H9 (cell line): Measurements from ENCODE around the gene LHPP. TPM values are rescaled to one million over a fixed set of nuclear protein-coding genes. Genes with fewer than 3 reads are reported as not detected.
A peak's percentile ranks its signal among the peaks of the same experiment; 100 is the strongest.

Experiments used
- DNase-seq: peaks from one replicate; pipeline ENCODE4 v3.0.0-alpha.2; 2017
- H2AFZ ChIP-seq: one replicate; pipeline ENCODE4 v1.6.1; 2013; ENCODE audit warnings: mild to moderate bottlenecking, low read length, control low read depth, moderate library complexity
- H2AK5ac ChIP-seq: 2 replicates; pipeline ENCODE4 v1.6.1; 2013; ENCODE audit warnings: low read length, control low read depth, mixed read lengths; ENCODE audit not compliant: insufficient read length
- H2BK120ac ChIP-seq: one replicate; pipeline ENCODE4 v1.6.1; 2013; ENCODE audit warnings: low read depth, mild to moderate bottlenecking, low read length, control low read depth, inconsistent platforms; ENCODE audit not compliant: poor library complexity, severe bottlenecking
- H2BK12ac ChIP-seq: 2 replicates; pipeline ENCODE4 v1.6.1; 2013; ENCODE audit warnings: low read length, control low read depth, mixed read lengths, low read depth; ENCODE audit not compliant: insufficient read length
- H2BK15ac ChIP-seq: 2 replicates; pipeline ENCODE4 v1.6.1; 2013; ENCODE audit warnings: low read depth, low read length, control low read depth
- H2BK20ac ChIP-seq: one replicate; pipeline ENCODE4 v1.6.1; 2013; ENCODE audit warnings: low read depth, mild to moderate bottlenecking, low read length, control low read depth, inconsistent platforms; ENCODE audit not compliant: poor library complexity, severe bottlenecking
- H2BK5ac ChIP-seq: 2 replicates; pipeline ENCODE4 v1.6.1; 2013; ENCODE audit warnings: low read length, control low read depth, mixed read lengths; ENCODE audit not compliant: insufficient read length
- H3K14ac ChIP-seq: 2 replicates; pipeline ENCODE4 v1.6.1; 2013; ENCODE audit warnings: low read length, control low read depth; ENCODE audit not compliant: insufficient read depth
- H3K18ac ChIP-seq: 2 replicates; pipeline ENCODE4 v1.6.1; 2013; ENCODE audit warnings: low read depth, mild to moderate bottlenecking, mixed read lengths, low read length, control low read depth; ENCODE audit not compliant: insufficient read length
- H3K23ac ChIP-seq: 2 replicates; pipeline ENCODE4 v1.6.1; 2013; ENCODE audit warnings: low read length, control low read depth, mixed read lengths, low read depth; ENCODE audit not compliant: insufficient read length
- H3K23me2 ChIP-seq: 2 replicates; pipeline ENCODE4 v1.6.1; 2013; ENCODE audit warnings: low read depth, mild to moderate bottlenecking, mixed read lengths, low read length, control low read depth; ENCODE audit not compliant: insufficient read length, poor library complexity, severe bottlenecking
- H3K27ac ChIP-seq: 2 replicates; pipeline ENCODE4 v1.5.1; 2013; ENCODE audit warnings: low read length, control low read depth, mixed read lengths, low read depth; ENCODE audit not compliant: insufficient read length
- H3K27me3 ChIP-seq: 2 replicates; pipeline ENCODE4 v1.6.1; 2013; ENCODE audit warnings: low read length, control low read depth, inconsistent platforms; ENCODE audit not compliant: insufficient read depth
- H3K4ac ChIP-seq: 2 replicates; pipeline ENCODE4 v1.6.1; 2013; ENCODE audit warnings: low read depth, mild to moderate bottlenecking, control low read depth, inconsistent platforms, low read length, moderate library complexity
- H3K4me1 ChIP-seq: 2 replicates; pipeline ENCODE4 v1.6.1; 2013; ENCODE audit warnings: low read length, control low read depth, inconsistent platforms; ENCODE audit not compliant: insufficient read depth
- H3K4me2 ChIP-seq: 2 replicates; pipeline ENCODE4 v1.6.1; 2013; ENCODE audit warnings: low read length, control low read depth, mixed read lengths; ENCODE audit not compliant: insufficient read length, insufficient read depth
- H3K56ac ChIP-seq: 2 replicates; pipeline ENCODE4 v1.6.1; 2013; ENCODE audit warnings: low read depth, mild to moderate bottlenecking, mixed read lengths, low read length, control low read depth; ENCODE audit not compliant: insufficient read length
- H3K79me1 ChIP-seq: 2 replicates; pipeline ENCODE4 v1.6.1; 2013; ENCODE audit warnings: low read depth, mild to moderate bottlenecking, moderate library complexity, low read length, control low read depth, inconsistent platforms; ENCODE audit not compliant: insufficient read depth, poor library complexity, severe bottlenecking
- H3K79me2 ChIP-seq: 2 replicates; pipeline ENCODE4 v1.6.1; 2013; ENCODE audit warnings: low read length, control low read depth, inconsistent platforms; ENCODE audit not compliant: insufficient read depth
- H3K9ac ChIP-seq: 2 replicates; pipeline ENCODE4 v1.6.1; 2013; ENCODE audit warnings: low read length, control low read depth, mixed read lengths; ENCODE audit not compliant: insufficient read length; ENCODE audit errors: extremely low read depth
- H3K9me3 ChIP-seq: one replicate; pipeline ENCODE4 v1.6.1; 2013; ENCODE audit warnings: low read depth, low read length, inconsistent platforms; ENCODE audit not compliant: control insufficient read depth
- H3T11ph ChIP-seq: one replicate; pipeline ENCODE4 v1.6.1; 2013; ENCODE audit warnings: mild to moderate bottlenecking, low read length, control low read depth, inconsistent platforms
- H4K20me1 ChIP-seq: one replicate; pipeline ENCODE4 v1.6.1; 2013; ENCODE audit not compliant: control insufficient read depth, insufficient read length, insufficient read depth
- H4K5ac ChIP-seq: 2 replicates; pipeline ENCODE4 v1.6.1; 2013; ENCODE audit warnings: low read depth, mild to moderate bottlenecking, mixed read lengths, low read length, control low read depth; ENCODE audit not compliant: insufficient read length
- H4K8ac ChIP-seq: replicated peaks from 2 replicates; pipeline ENCODE4 v1.6.1; 2013; ENCODE audit warnings: low read length, control low read depth, mixed read lengths, low read depth; ENCODE audit not compliant: insufficient read length
- H4K91ac ChIP-seq: 2 replicates; pipeline ENCODE4 v1.6.1; 2013; ENCODE audit warnings: low read depth, mild to moderate bottlenecking, moderate library complexity, mixed read lengths, low read length, control low read depth; ENCODE audit not compliant: insufficient read length
- H3K27ac Mint-ChIP-seq, 3 experiments: 2 replicates in 2 of 3; 3 replicates in 1 of 3; pipeline ENCODE4 v1.8.0; 2020 to 2021; ENCODE audit warnings: mixed read lengths in 3 of 3, mild to moderate bottlenecking in 1 of 3, moderate library complexity in 1 of 3
- H3K27me3 Mint-ChIP-seq: 2 replicates; pipeline ENCODE4 v1.8.0; 2021; ENCODE audit warnings: low read depth, mild to moderate bottlenecking, moderate library complexity, mixed read lengths
- H3K36me3 Mint-ChIP-seq, 3 experiments: 2 replicates in 2 of 3; 3 replicates in 1 of 3; pipeline ENCODE4 v1.8.0; 2020 to 2021; ENCODE audit warnings: low read depth in 3 of 3, mixed read lengths in 3 of 3; ENCODE audit not compliant: insufficient read depth in 1 of 3
- H3K4me1 Mint-ChIP-seq, 2 experiments: 2 replicates each; pipeline ENCODE4 v1.8.0; 2020; ENCODE audit warnings: mixed read lengths in 2 of 2
- H3K4me3 Mint-ChIP-seq, 2 experiments: 2 replicates in 1 of 2; 3 replicates in 1 of 2; pipeline ENCODE4 v1.8.0; 2020 to 2021; ENCODE audit warnings: mild to moderate bottlenecking in 2 of 2, mixed read lengths in 2 of 2, moderate library complexity in 1 of 2
- H3K9me3 Mint-ChIP-seq, 2 experiments: 2 replicates in 1 of 2; 3 replicates in 1 of 2; pipeline ENCODE4 v1.8.0; 2020; ENCODE audit warnings: mild to moderate bottlenecking in 2 of 2, mixed read lengths in 2 of 2, moderate library complexity in 1 of 2
- CTCF ChIP-seq: fragments of 200-600 bp; sonication (generic); conservative IDR thresholded peaks from 3 replicates; pipeline ENCODE4 v1.8.0; 2021; ENCODE audit warnings: antibody characterized with exemption, mild to moderate bottlenecking
- WGBS: extraction: QIAGEN DNeasy Blood & Tissue Kit; methylation state at CpG from one replicate; pipeline ENCODE4 v1.1.7; 2013; ENCODE audit warnings: missing lambda C conversion rate, low lambda C conversion rate, mixed read lengths; ENCODE audit not compliant: insufficient read length; ENCODE audit errors: extremely low coverage; 5-methylcytosine and 5-hydroxymethylcytosine counted together
- long read RNA-seq: library from polyadenylated mRNA; unstranded; transcript quantifications from one replicate; pipeline ENCODE4 v2.0.0, GENCODE V29; 2020
- total RNA-seq: library from RNA; stranded (reverse); gene quantifications from 2 replicates; pipeline ENCODE4 v1.2.1, GENCODE V29; 2021

Gene LHPP
- 25.1 and 29.6 TPM in 2 replicates for total RNA-seq
- long read RNA-seq, transcript LHPP-202 (7 exons, 1,622 nt) = major isoform, 37 of 63 reads
- long read RNA-seq, transcript LHPP-203 (6 exons, 840 nt) = minor isoform, 5 of 63 reads
- long read RNA-seq, transcript LHPP-201 (6 exons, 1,522 nt) = minor isoform, 6 of 63 reads
- long read RNA-seq, partial matches to known transcripts = 1 of 63 reads
- long read RNA-seq, other reads (novel, unspliced or antisense) = 14 of 63 reads

GRCh38 chr10:124461642-124462347, at the start of gene LHPP:
Gene LHPP, plus strand, starts transcription at chr10:124461823. Its CDS starts 40 bp downstream, at chr10:124461863.
- Histone ChIP-seq H3K14ac (peak within 1 kb of the TSS; percentile 84; the same call in 1 of the 2 replicates), H3K79me1 (no peaks in the 10 kb centered on the region), H3T11ph (no peak within 1 kb of the TSS), H4K8ac (no peak within 1 kb of the TSS), H4K5ac (no peak within 1 kb of the TSS), H3K4ac (no peak within 1 kb of the TSS), H4K91ac (no peak within 1 kb of the TSS), H3K23me2 (peaks cover 3% of the 10 kb centered on the region), H2BK15ac (no peak within 1 kb of the TSS), H2BK20ac (no peak within 1 kb of the TSS), H3K4me1 (peaks cover 10% of the 10 kb centered on the region; the same call in 1 of the 2 replicates), H2AK5ac (no peak within 1 kb of the TSS), H3K56ac (no peak within 1 kb of the TSS), H2BK12ac (no peak within 1 kb of the TSS), H3K27me3 (no peaks in the 10 kb centered on the region), H3K79me2 (no peaks in the 10 kb centered on the region), H3K9me3 (no peaks in the 10 kb centered on the region), H3K18ac (no peak within 1 kb of the TSS), H2BK120ac (no peak within 1 kb of the TSS), H3K23ac (no peak within 1 kb of the TSS), H3K9ac (no peak within 1 kb of the TSS), H4K20me1 (no peaks in the 10 kb centered on the region), H3K4me2 (peak within 1 kb of the TSS; percentile 47), H2BK5ac (no peak within 1 kb of the TSS), H2AFZ (peak within 1 kb of the TSS; percentile 92), H3K27ac (no peak within 1 kb of the TSS)
- Mint-ChIP-seq H3K4me1 (peaks cover 39 to 54% of the 10 kb centered on the region in 2 experiments), H3K27me3 (peaks cover 17% of the 10 kb centered on the region), H3K36me3 (peaks cover 2 to 5% (median 5%) of the 10 kb centered on the region in 3 experiments; a peak in 6 of 7 replicates), H3K27ac (peak within 1 kb of the TSS in 2 of 3 experiments; percentile 54 to 89; a peak in 5 of 7 replicates), H3K9me3 (no peaks in the 10 kb centered on the region; a peak in 1 of 5 replicates), H3K4me3 (peak within 1 kb of the TSS; percentile 82 to 91)
- DNase-seq = peak; percentile 83
- no CpG with 5 or more reads among the region's 81 CpGs for WGBS
- peak; percentile 48; the same call in 2 of the 3 replicates for TF ChIP-seq CTCF
